ENCODE results near the gene DZANK1. TPM values are rescaled to one million over a fixed set of nuclear protein-coding genes. Genes with fewer than 3 reads are reported as not detected.
"Not testable (repeated sequence)": the region's sequence is repeated elsewhere in the genome, so short reads cannot be mapped to it uniquely, and the experiment has no call there.

DZANK1 gene
- total RNA-seq, 1 experiment from 2014 or later, result 1.6 TPM

DNA sequence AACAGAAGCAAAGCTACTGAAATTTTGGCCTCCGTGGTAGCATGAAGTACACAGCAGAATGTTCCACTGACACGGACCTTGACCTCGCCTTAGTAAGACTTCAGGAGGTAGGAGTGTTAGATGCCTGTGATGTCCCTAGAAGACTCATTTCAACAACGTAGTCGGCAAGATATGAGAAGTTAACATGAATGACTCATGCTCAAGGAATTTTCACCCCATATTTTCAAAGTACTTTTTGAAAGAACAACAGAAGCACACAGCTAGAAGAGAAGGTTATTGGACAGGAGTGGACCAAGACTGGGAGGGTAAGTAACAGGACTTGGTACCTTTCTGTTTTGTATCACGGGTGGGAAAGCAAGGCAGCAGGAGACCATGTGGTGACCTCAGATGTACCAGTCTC lies 78.0 kb downstream of the DZANK1 start:
- DNase-seq (ENCODE audit: extremely low read depth, low read depth), result peak; percentile 4

DNA sequence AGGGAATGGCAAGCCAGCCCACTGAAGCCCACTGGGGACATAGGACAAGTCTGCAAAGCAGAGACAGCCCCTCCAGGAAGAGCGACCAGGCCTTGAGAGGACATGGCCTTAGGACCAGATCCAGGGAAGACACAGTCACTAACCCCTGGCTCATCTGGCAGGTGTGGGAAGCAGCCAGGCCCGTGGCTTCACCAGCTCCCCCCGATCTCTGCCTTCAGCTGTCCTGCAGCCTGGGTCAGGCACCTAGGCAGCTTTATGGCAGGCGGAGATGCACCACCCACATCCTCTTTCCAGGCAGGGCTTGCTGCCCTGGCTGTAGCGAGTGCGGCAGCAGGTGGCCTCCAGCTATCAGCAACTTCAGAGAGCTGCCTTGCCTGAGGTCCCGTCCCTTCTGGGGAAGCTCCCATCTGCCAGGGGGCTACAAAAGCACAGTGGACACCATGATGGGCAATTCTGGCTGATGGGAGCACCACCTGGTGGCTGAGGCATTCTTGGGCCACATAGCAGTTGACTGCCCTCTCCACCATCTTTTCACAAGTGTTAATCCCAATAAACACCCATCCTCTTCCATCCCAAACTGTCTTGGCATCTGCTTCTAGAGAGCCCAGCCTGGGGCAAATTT lies 85.8 kb downstream of the DZANK1 start:
- no peak for DNase-seq (ENCODE audit: extremely low read depth, low read depth)

DNA sequence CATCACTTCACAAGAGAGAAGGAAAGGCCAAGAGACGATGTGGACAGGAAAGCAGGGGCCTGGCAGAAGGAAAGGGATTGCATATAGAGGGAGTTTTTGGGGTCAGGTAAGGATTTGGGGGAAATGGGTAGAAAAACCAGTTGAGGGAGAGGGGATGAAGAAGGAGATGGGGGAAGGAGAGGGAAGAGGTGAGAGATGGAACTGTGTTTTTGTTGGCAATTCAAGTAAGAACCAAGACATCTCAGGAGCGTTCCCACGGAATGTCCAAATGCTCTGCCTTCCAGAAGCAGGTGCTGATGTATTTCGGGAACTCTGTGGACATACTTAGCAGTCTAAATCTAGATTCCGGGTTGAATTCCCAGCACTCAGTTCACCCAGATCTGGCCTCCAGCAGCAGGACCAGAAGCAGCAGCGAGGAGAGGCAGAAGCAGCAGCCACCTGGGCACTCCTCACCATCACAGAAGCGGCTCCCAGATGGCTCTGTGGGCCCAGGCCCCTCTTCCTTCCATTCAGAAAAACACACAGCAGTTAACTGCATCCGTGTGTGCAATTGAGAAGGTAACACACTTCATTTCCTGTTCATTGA lies 88.8 kb downstream of the DZANK1 start:
- DNase-seq (ENCODE audit: extremely low read depth, low read depth), result no peak

DNA sequence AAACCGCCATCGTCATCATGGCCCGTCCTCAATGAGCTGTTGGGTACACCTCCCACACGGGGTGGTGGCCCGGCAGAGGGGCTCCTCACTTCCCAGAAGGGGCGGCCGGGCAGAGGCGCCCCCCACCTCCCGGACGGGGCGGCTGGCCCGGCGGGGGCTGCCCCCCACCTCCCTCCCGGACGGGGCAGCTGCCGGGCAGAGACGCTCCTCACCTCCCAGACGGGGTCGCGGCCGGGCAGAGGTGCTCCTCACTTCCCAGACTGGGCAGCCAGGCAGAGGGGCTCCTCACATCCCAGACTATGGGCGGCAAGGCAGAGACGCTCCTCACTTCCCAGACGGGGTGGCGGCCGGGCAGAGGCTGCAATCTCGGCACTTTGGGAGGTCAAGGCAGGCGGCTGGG lies 91.3 kb downstream of the DZANK1 start:
- DNase-seq (ENCODE audit: extremely low read depth, low read depth), result not testable (repeated sequence)

DNA sequence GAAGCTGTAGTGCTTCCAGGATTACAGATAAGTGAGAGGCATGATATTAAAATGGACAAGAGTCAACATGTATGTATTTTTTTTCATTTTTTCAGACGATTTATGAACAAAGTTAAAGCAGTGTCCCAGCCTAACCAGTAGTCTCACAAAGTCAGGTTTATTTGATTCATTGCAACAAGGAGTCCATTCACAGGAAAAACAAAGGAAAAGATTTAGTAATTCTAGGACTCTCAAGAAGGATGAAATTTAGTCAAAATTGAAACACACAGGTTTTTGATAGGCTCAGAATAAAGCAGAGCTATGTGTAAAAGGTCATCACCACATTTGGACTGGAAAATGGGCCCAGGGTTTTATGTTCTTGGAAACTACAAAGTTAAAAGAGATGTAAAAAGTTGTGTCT lies 94.5 kb downstream of the DZANK1 start:
- no peak for DNase-seq (ENCODE audit: extremely low read depth, low read depth)

DNA sequence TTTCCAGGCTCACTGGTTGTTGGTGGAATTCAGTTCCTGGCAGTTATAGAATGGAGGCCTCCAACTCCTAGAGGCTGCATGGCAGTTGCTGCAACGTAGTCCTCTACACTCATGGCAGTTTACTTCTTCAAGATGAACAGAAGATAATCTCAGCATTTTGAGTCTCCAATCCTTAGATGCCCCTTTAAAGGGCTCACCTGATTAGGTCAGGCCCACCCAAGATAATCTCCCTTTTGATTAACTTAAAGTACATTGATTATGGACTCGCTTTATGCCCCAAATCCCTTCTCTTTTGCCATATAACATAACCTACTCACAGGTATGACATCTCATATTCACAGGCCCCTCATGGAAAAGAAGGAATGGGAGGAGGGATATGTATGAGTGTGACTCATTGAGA lies 102.1 kb downstream of the DZANK1 start:
- no peak for DNase-seq (ENCODE audit: extremely low read depth, low read depth)

DNA sequence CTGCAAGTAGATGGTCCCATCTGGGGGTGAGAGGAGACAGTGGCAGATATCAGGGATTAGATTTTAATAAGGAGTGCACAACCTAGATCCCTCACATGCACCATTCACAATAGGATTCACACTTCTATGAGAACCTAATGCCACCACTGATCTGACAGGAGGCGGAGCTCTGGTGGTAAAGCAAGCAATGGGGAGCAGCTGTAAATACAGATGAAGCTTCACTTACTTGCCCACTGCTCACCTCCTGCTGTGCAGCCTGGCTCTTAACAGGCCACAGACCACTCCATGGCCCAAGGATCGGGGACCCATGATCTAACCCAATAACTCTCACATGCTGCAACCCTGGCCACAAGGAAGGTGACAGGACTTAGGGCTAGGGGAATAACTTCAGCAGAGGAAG lies 103.1 kb downstream of the DZANK1 start:
- no peak for DNase-seq (ENCODE audit: extremely low read depth, low read depth)

DNA sequence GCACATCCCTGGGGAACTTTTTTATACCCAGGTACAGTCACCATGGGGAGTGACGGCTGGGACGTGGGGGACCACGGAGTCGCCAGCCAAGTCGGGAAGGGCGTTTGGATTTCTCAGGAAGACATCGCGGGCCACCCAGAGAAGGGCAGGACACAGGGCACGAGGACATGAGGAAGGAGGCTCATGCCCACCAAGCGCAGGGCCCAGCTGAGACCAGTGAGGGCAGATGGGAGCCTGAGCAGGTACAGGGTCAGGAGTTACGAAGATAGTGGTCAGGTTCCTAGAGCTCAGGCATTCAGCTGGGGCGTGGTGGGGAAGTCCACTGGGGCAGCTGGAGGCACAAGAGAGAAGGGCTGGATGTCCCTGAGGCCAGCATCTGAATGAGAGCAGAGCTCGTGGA lies 103.9 kb downstream of the DZANK1 start:
- DNase-seq (ENCODE audit: extremely low read depth, low read depth), result no peak

DNA sequence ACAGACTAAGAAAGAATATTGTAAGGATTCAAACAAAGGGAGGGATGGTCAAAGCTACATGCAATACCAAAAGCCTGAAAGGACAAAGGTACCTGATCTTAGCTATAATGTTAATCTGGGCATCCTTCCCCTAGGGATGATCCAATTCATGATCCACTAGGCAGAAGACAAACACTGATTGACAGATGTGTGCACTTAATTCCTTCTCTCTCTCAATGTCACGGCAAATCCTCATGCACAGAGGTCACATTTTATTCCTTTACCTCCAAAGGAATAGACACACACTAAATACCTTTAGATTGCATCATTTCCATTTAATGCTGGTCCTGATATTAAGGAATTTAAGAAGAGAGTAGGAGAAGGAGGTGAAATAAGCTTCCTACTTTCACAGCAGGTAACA lies 105.2 kb downstream of the DZANK1 start:
- DNase-seq (ENCODE audit: extremely low read depth, low read depth), result no peak

DNA sequence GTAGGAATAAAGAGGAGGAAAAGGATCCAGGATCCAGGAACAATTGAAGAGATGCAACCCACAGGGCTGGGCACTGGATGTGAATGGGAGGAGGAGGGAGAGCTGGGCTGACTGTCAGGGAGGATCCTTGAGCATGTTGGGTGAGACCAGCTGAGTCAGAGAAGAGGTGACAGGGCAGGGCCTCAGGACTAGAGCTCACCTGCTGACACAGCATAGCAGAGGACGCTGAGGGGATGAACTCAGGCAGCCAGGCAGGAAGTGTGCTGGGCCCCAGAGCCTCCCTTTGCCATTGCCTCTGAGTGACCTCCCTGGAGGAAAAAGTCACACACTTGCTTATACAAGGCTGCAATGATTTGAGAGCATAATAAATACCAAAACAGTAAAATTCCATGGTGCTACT lies 106.2 kb downstream of the DZANK1 start:
- no peak for DNase-seq (ENCODE audit: extremely low read depth, low read depth)

DNA sequence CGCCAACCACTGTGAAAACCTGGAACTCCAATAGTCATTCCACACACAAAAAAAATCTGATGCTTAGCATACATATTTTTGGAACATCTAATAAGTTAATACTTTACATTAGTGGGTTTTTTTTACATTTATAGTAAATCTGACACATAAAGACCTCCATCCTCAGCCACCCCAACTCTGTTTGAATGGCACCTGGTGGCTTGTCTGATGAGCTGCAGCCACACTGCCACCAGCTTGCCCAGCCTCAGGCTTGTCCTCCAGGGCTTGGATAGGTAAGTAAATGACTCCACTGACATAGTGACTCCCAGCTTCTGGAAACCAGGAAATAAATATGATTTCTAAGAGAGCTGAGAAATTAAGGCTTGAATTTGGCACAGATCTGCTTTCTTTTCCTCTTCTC lies 107.0 kb downstream of the DZANK1 start:
- no peak for DNase-seq (ENCODE audit: extremely low read depth, low read depth)

DNA sequence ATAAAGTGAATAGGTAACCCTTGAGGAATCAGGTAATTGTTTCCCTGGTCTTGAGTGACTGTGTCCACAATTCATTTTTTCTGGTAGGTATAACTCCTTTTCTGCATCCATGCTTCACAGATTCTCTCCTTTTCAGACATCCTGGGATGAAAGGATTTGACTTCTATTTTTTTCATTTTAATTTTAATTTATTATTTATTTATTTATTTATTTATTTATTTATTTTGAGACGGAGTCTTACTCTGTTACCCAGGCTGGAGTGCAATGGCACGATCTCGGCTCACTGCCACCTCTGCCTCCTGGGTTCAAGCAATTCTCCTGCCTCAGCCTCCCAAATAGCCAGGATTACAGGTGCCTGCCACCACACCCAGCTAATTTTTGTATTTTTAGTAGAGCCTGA lies 117.1 kb downstream of the DZANK1 start:
- DNase-seq (ENCODE audit: extremely low read depth, low read depth), result not testable (repeated sequence)

Small RNAs within 50 kb of the gene (small RNA-seq; reads per million reads assigned to genes)
- gene MIR3192 (0 reads per million in 2 experiments), gene RNA5SP476 (0 to 0.06 reads per million in 2 experiments)

Other genes starting within 250 kb of the DZANK1 start
- gene ZNF133, start 178.5 kb downstream of the DZANK1 start, total RNA-seq (2014; rRNA removed; shearing (Covaris generic)), result 11.5 and 13.9 TPM in 2 replicates
- gene POLR3F, start 360 bp upstream of the DZANK1 start, total RNA-seq (2014; rRNA removed; shearing (Covaris generic)), result 22.9 and 23.8 TPM in 2 replicates
- gene RBBP9, start 30.2 kb upstream of the DZANK1 start, total RNA-seq (2014; rRNA removed; shearing (Covaris generic)), result 22.8 and 24.7 TPM in 2 replicates
- 129 and 133 TPM in 2 replicates for gene SEC23B, start 40.9 kb upstream of the DZANK1 start, total RNA-seq (2014; rRNA removed; shearing (Covaris generic))
- gene SMIM26, start 100.4 kb upstream of the DZANK1 start, total RNA-seq (2014; rRNA removed; shearing (Covaris generic)), result 163 and 170 TPM in 2 replicates
- gene DTD1, start 121.0 kb upstream of the DZANK1 start, total RNA-seq (2014; rRNA removed; shearing (Covaris generic)), result 94.6 and 102 TPM in 2 replicates